ENCODE measurements around the gene EPO.

GRCh38 chr7:100688326-100688860 is 31.9 kb upstream of the EPO start:
- TF ChIP-seq, protein P1, sequence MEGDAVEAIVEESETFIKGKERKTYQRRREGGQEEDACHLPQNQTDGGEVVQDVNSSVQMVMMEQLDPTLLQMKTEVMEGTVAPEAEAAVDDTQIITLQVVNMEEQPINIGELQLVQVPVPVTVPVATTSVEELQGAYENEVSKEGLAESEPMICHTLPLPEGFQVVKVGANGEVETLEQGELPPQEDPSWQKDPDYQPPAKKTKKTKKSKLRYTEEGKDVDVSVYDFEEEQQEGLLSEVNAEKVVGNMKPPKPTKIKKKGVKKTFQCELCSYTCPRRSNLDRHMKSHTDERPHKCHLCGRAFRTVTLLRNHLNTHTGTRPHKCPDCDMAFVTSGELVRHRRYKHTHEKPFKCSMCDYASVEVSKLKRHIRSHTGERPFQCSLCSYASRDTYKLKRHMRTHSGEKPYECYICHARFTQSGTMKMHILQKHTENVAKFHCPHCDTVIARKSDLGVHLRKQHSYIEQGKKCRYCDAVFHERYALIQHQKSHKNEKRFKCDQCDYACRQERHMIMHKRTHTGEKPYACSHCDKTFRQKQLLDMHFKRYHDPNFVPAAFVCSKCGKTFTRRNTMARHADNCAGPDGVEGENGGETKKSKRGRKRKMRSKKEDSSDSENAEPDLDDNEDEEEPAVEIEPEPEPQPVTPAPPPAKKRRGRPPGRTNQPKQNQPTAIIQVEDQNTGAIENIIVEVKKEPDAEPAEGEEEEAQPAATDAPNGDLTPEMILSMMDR (IDR thresholded peaks at IDR 0.05) = no peak
- TF ChIP-seq EZH2 (IDR thresholded peaks at IDR 0.05) = no peak

Measured in neural progenitor cell (in vitro differentiated cells).